Measurements from ENCODE around the gene MS4A6E.

DNA sequence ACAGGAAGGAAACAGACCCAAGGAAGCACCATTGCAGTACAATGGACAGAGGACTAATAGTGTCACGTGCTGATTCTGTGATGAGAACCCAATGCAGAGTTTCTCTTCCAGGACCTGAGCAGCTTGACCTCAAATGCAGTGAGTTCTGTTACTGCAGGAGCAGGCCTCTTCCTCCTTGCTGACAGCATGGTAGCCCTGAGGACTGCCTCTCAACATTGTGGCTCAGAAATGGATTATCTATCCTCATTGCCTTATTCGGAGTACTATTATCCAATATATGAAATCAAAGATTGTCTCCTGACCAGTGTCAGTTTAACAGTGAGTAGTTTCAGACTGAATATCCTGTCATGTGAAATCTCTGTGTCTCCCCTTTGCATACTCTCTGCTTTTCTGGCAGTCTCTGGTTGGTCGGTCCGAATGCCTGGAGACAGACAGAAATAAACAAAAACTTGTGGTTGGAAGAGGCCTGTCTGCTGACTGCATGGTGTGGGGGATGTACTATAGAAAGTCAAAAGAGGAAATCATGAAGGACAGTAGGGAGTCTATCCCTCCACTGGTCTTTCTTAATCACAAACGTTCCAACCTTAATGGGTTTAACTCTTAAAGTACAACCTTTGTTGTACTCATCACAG is 62.3 kb downstream of the MS4A6E start:
- TF ChIP-seq POLR2AphosphoS5 (IDR thresholded peaks at IDR 0.05) (no peak), EP300 (IDR thresholded peaks at IDR 0.05) (no peak)
- TF ChIP-seq, protein P1, sequence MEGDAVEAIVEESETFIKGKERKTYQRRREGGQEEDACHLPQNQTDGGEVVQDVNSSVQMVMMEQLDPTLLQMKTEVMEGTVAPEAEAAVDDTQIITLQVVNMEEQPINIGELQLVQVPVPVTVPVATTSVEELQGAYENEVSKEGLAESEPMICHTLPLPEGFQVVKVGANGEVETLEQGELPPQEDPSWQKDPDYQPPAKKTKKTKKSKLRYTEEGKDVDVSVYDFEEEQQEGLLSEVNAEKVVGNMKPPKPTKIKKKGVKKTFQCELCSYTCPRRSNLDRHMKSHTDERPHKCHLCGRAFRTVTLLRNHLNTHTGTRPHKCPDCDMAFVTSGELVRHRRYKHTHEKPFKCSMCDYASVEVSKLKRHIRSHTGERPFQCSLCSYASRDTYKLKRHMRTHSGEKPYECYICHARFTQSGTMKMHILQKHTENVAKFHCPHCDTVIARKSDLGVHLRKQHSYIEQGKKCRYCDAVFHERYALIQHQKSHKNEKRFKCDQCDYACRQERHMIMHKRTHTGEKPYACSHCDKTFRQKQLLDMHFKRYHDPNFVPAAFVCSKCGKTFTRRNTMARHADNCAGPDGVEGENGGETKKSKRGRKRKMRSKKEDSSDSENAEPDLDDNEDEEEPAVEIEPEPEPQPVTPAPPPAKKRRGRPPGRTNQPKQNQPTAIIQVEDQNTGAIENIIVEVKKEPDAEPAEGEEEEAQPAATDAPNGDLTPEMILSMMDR (IDR thresholded peaks at IDR 0.05), result no peak
